CD4-positive, alpha-beta T cell (primary cell): ENCODE measurements around the gene STRN3. TPM values are rescaled to one million over a fixed set of nuclear protein-coding genes. Genes with fewer than 3 reads are reported as not detected.

Experiments used
- ATAC-seq: fragments of 200-7000 bp; cut with Tn5 transposase; one replicate; pipeline ENCODE4 v1.10.0; 2022; ENCODE audit warnings: mild to moderate bottlenecking; ENCODE audit not compliant: poor library complexity
- CTCF ChIA-PET: fragments of 350-600 bp; sonication (Branson Sonifier 250); formaldehyde crosslinking; loops from one replicate; lab custom pipeline; 2021; ENCODE audit warnings: antibody characterized with exemption, inconsistent platforms; lab: Charles Lee
- POLR2A ChIA-PET: fragments of 350-600 bp; sonication (Branson Sonifier 250); formaldehyde crosslinking; loops from one replicate; lab custom pipeline; 2021; ENCODE audit warnings: antibody characterized with exemption, inconsistent platforms; lab: Charles Lee
- DNase-seq, 14 experiments: peaks; one replicate each; pipeline ENCODE4 v3.0.0-alpha.2; 2013 to 2020; ENCODE audit warnings: mixed read lengths in 2 of 14
- H3K27ac ChIP-seq, 2 donors: one replicate each; pipeline versions ENCODE4 v1.5.1 to v1.7.0; 2013; ENCODE audit warnings: low read length in 2 of 2, low read depth in 1 of 2, mild to moderate bottlenecking in 1 of 2
- H3K27me3 ChIP-seq, 2 experiments: 1 replicate in 1 of 2; 2 replicates in 1 of 2; pipeline versions ENCODE4 v1.6.1 to v1.7.0; 2013; ENCODE audit warnings: low read length in 2 of 2, control low read depth in 1 of 2, mild to moderate bottlenecking in 1 of 2, moderate library complexity in 1 of 2; ENCODE audit not compliant: insufficient read depth in 2 of 2, control insufficient read depth in 1 of 2
- H3K36me3 ChIP-seq: one replicate; pipeline ENCODE4 v1.6.1; 2013; ENCODE audit warnings: low read length, control low read depth; ENCODE audit not compliant: insufficient read depth
- H3K4me1 ChIP-seq: one replicate; pipeline ENCODE4 v1.6.1; 2013; ENCODE audit warnings: low read length, control low read depth; ENCODE audit not compliant: insufficient read depth
- H3K4me3 ChIP-seq: one replicate; pipeline ENCODE4 v1.5.1; 2013; ENCODE audit warnings: mild to moderate bottlenecking, low read length, moderate library complexity
- H3K9me3 ChIP-seq, 2 experiments: 1 replicate in 1 of 2; 2 replicates in 1 of 2; pipeline versions ENCODE4 v1.6.1 to v1.7.0; 2013; ENCODE audit warnings: low read length in 2 of 2, mild to moderate bottlenecking in 2 of 2, control low read depth in 1 of 2, moderate library complexity in 1 of 2; ENCODE audit not compliant: control insufficient read depth in 1 of 2, insufficient read depth in 1 of 2
- H3K27ac Mint-ChIP-seq: one replicate; pipeline ENCODE4 v1.8.0; 2020; ENCODE audit warnings: mixed read lengths
- H3K27me3 Mint-ChIP-seq: one replicate; pipeline ENCODE4 v1.8.0; 2021; ENCODE audit warnings: mixed read lengths
- H3K36me3 Mint-ChIP-seq: one replicate; pipeline ENCODE4 v1.8.0; 2021; ENCODE audit warnings: low read depth, mixed read lengths
- H3K4me1 Mint-ChIP-seq: one replicate; pipeline ENCODE4 v1.8.0; 2021; ENCODE audit warnings: low read depth, mixed read lengths
- H3K4me3 Mint-ChIP-seq: one replicate; pipeline ENCODE4 v1.8.0; 2020; ENCODE audit warnings: mild to moderate bottlenecking, mixed read lengths
- H3K9me3 Mint-ChIP-seq: one replicate; pipeline ENCODE4 v1.8.0; 2020; ENCODE audit warnings: mixed read lengths
- CTCF ChIP-seq: fragments of 200-600 bp; IDR thresholded peaks from one replicate; pipeline ENCODE4 v1.8.0; 2022; ENCODE audit warnings: antibody characterized with exemption, mild to moderate bottlenecking
- intact Hi-C, 2 experiments: fragments of 100-400 bp; cut with DNase I in 1 of 2; cut with micrococcal nuclease in 1 of 2; formaldehyde crosslinking; loops; one replicate each; pipeline versions ENCODE4 v1.15.1 to v1.9.0; 2023 to 2025; cut with DNase I, micrococcal nuclease
- total RNA-seq, 174 experiments: library from RNA in 2 of 174; stranded (reverse) in 2 of 174; gene quantifications; one replicate each; pipeline ENCODE4 v1.2.3 and lab custom pipeline; 2021 to 2026

STRN3 gene
- total RNA-seq, 2 experiments from 2014 or later = 15.1 to 16.9 TPM

DNA sequence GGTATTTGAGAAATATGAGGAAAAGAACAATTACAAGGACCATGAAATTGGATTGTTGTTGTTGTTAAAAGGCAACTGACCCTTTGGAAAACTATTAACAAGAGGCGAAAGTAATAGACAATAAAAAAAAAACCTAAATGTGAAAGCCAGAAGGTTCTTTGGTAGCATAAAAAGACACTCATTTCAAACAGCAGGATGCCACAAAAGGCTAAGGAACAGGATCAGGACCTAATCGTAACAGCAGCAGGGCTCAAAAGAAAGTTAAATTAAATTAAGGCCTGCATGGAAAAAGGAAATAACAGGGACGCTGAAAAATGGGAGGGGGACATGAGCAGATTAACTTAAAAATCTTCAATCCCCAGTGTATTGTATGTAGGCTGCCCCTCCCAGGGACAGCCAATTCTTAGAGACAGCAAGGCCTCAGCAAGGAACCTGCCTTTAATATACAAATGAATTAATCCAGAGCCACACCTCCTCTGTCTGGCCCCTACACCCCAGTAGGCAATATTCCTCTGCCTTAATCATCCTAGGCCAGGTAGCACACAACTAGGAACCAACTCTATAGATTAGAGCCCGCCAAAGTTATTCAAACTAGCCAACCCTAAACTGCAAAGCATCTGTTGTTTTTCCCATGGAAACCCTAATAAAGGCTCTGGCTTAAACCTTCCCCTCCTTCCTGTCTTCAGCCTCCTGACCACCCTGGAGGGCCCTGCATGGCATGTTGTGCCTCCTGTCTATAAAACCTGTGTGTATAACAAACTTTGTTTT, 29.1 kb downstream of the STRN3 start:
- Histone ChIP-seq H3K36me3 (peaks cover 21% of the 10 kb centered on the region), H3K4me1 (peaks cover 10% of the 10 kb centered on the region), H3K9me3 (peaks cover 7 to 11% of the 10 kb centered on the region in 2 experiments), H3K4me3 (no peak overlapping the region), H3K27me3 (no peaks in the 10 kb centered on the region), H3K27ac (no peak overlapping the region)
- peaks cover 50% of the 10 kb centered on the region for H3K36me3 Mint-ChIP-seq
- ChIA-PET CTCF (no interaction called here), POLR2A (interaction anchor here (1.4 kb wide), 1 partner anchor 29 kb away, joined by 3 read pairs; the partner anchor contains the start of genes AP4S1 and STRN3)
- H3K9me3 Mint-ChIP-seq = peaks cover 4% of the 10 kb centered on the region
- H3K4me3 Mint-ChIP-seq = no peak overlapping the region
- ATAC-seq = no peak
- H3K4me1 Mint-ChIP-seq = peaks cover 69% of the 10 kb centered on the region
- no peaks in the 10 kb centered on the region for H3K27me3 Mint-ChIP-seq
- H3K27ac Mint-ChIP-seq = no peak overlapping the region
- no peak for DNase-seq
- TF ChIP-seq CTCF = no peak
- intact Hi-C loops = no loop called here

DNA sequence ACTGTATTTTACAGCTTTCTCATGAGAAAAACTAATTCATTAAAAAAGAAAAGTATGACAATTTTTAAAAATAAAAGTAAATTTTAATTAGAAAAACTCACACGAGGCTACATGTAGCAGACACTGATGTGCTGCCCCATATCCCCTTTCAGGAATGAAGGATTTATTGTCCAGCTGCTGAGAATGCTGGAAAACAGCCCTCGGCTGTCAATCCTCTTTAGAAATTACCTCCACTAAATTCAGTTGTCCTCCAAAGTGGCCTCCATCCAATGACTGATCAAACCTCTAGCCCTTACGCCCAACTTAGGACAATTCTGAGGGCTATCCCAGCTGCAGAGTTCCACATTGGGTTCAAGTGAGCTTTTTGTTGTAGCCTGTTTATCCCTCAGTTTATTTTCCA, 30.5 kb downstream of the STRN3 start:
- ATAC-seq (no peak), DNase-seq (no peak)
- Histone ChIP-seq H3K4me1 (peaks cover 17% of the 10 kb centered on the region), H3K9me3 (peaks cover 7 to 11% of the 10 kb centered on the region in 2 experiments), H3K27me3 (no peaks in the 10 kb centered on the region), H3K4me3 (no peak overlapping the region), H3K27ac (no peak overlapping the region), H3K36me3 (peaks cover 21% of the 10 kb centered on the region)
- Mint-ChIP-seq H3K4me3 (no peak overlapping the region), H3K9me3 (peaks cover 4% of the 10 kb centered on the region), H3K27me3 (no peaks in the 10 kb centered on the region), H3K36me3 (peaks cover 41% of the 10 kb centered on the region), H3K27ac (peak overlapping the region; percentile 11), H3K4me1 (peaks cover 75% of the 10 kb centered on the region)
- ChIA-PET POLR2A (interaction anchor here (1.1 kb wide), 1 partner anchor 29 kb away, joined by 3 read pairs; no protein-coding TSS in a partner anchor), CTCF (interaction anchor here (1.4 kb wide), 1 partner anchor 17 kb away, joined by 6 read pairs; no protein-coding TSS in a partner anchor)
- intact Hi-C loops = no loop called here
- no peak for TF ChIP-seq CTCF

GRCh38 chr14:30994681-30995620, 31.2 kb downstream of the STRN3 start:
- peaks cover 4% of the 10 kb centered on the region for H3K9me3 Mint-ChIP-seq
- peak overlapping the region; percentile 11 for H3K27ac Mint-ChIP-seq
- H3K9me3 ChIP-seq = peaks cover 7 to 11% of the 10 kb centered on the region in 2 experiments
- TF ChIP-seq CTCF = no peak
- ATAC-seq (no peak), DNase-seq (no peak)
- POLR2A ChIA-PET = interaction anchor here (1.1 kb wide), 1 partner anchor 30 kb away, joined by 3 read pairs; no protein-coding TSS in a partner anchor
- H3K4me1 ChIP-seq = peaks cover 17% of the 10 kb centered on the region
- peaks cover 33% of the 10 kb centered on the region for H3K36me3 Mint-ChIP-seq
- no peaks in the 10 kb centered on the region for H3K27me3 ChIP-seq
- CTCF ChIA-PET = interaction anchor here (1.4 kb wide), 1 partner anchor 16 kb away, joined by 6 read pairs; no protein-coding TSS in a partner anchor
- no peak overlapping the region for H3K27ac ChIP-seq
- H3K36me3 ChIP-seq = peaks cover 20% of the 10 kb centered on the region
- H3K4me3 ChIP-seq = no peak overlapping the region
- H3K4me1 Mint-ChIP-seq = peaks cover 69% of the 10 kb centered on the region
- no peak overlapping the region for H3K4me3 Mint-ChIP-seq
- intact Hi-C loops = no loop called here
- H3K27me3 Mint-ChIP-seq = no peaks in the 10 kb centered on the region
